ENCODE results near the gene CFL2.

GRCh38 chr14:34723867-34724266 is 9.5 kb upstream of the CFL2 start:
- TF ChIP-seq, protein P1, sequence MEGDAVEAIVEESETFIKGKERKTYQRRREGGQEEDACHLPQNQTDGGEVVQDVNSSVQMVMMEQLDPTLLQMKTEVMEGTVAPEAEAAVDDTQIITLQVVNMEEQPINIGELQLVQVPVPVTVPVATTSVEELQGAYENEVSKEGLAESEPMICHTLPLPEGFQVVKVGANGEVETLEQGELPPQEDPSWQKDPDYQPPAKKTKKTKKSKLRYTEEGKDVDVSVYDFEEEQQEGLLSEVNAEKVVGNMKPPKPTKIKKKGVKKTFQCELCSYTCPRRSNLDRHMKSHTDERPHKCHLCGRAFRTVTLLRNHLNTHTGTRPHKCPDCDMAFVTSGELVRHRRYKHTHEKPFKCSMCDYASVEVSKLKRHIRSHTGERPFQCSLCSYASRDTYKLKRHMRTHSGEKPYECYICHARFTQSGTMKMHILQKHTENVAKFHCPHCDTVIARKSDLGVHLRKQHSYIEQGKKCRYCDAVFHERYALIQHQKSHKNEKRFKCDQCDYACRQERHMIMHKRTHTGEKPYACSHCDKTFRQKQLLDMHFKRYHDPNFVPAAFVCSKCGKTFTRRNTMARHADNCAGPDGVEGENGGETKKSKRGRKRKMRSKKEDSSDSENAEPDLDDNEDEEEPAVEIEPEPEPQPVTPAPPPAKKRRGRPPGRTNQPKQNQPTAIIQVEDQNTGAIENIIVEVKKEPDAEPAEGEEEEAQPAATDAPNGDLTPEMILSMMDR (IDR thresholded peaks at IDR 0.05; ENCODE audit: low read depth, low read length) = no peak
- TF ChIP-seq POLR2A (IDR thresholded peaks at IDR 0.05; ENCODE audit: extremely low read depth, insufficient read length) = no peak
